ENCODE measurements around the gene C6orf47. TPM values are rescaled to one million over a fixed set of nuclear protein-coding genes. Genes with fewer than 3 reads are reported as not detected.

The C6orf47 gene
- total and polyA plus RNA-seq, 10 of the 15 experiments (the other 5 are each of a cell fraction or from before 2014, with no cell fraction given) = 0.16 to 20.4 (median 17.3) TPM; not detected in 1

GRCh38 chr6:31665501-31666336, 5.1 kb upstream of the C6orf47 start, which contains the start of gene CSNK2B (continued):
- TF ChIP-seq, protein P1, sequence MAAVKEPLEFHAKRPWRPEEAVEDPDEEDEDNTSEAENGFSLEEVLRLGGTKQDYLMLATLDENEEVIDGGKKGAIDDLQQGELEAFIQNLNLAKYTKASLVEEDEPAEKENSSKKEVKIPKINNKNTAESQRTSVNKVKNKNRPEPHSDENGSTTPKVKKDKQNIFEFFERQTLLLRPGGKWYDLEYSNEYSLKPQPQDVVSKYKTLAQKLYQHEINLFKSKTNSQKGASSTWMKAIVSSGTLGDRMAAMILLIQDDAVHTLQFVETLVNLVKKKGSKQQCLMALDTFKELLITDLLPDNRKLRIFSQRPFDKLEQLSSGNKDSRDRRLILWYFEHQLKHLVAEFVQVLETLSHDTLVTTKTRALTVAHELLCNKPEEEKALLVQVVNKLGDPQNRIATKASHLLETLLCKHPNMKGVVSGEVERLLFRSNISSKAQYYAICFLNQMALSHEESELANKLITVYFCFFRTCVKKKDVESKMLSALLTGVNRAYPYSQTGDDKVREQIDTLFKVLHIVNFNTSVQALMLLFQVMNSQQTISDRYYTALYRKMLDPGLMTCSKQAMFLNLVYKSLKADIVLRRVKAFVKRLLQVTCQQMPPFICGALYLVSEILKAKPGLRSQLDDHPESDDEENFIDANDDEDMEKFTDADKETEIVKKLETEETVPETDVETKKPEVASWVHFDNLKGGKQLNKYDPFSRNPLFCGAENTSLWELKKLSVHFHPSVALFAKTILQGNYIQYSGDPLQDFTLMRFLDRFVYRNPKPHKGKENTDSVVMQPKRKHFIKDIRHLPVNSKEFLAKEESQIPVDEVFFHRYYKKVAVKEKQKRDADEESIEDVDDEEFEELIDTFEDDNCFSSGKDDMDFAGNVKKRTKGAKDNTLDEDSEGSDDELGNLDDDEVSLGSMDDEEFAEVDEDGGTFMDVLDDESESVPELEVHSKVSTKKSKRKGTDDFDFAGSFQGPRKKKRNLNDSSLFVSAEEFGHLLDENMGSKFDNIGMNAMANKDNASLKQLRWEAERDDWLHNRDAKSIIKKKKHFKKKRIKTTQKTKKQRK (IDR thresholded peaks at IDR 0.05; ENCODE audit: low read depth, low read length) = no peak
- 0 out of 2 replicates have a peak, but pooled peaks have one; percentile 28 for TF ChIP-seq NFYB (IDR thresholded peaks at IDR 0.05; ENCODE audit: insufficient read depth, low read depth, low read length)
- TF ChIP-seq IRF4 (IDR thresholded peaks at IDR 0.05; ENCODE audit: low read depth, low read length) = no peak
- no peak for TF ChIP-seq RAD21 (IDR thresholded peaks at IDR 0.05; ENCODE audit: insufficient read depth, low read depth, low read length)
- no peak for TF ChIP-seq EED (IDR thresholded peaks at IDR 0.05; ENCODE audit: low read depth)
- TF ChIP-seq HDAC6 (IDR thresholded peaks at IDR 0.05; ENCODE audit: unreplicated experiment) = no peak
- TF ChIP-seq REST (IDR thresholded peaks at IDR 0.05; ENCODE audit: low read depth, low read length) = no peak
- TF ChIP-seq NRF1 (conservative IDR thresholded peaks at IDR 0.05; ENCODE audit: low read depth, low read length) = peak; percentile 40
- TF ChIP-seq MTA3 (IDR thresholded peaks at IDR 0.05; ENCODE audit: borderline replicate concordance, low read length) = no peak
- TF ChIP-seq BRCA1 (IDR thresholded peaks at IDR 0.05; ENCODE audit: low read depth, low read length) = no peak
- TF ChIP-seq ZNF384 (IDR thresholded peaks at IDR 0.05; ENCODE audit: borderline replicate concordance, low read depth, low read length) = no peak
- TF ChIP-seq FOXK2 (IDR thresholded peaks at IDR 0.05) = no peak
- TF ChIP-seq PML (IDR thresholded peaks at IDR 0.05; ENCODE audit: low read length) = peak; percentile 61
- no peak for TF ChIP-seq DPF2 (IDR thresholded peaks at IDR 0.05)
- peak; percentile 87 for TF ChIP-seq MTA2 (IDR thresholded peaks at IDR 0.05; ENCODE audit: low read depth)
- peak; percentile 72 for TF ChIP-seq PKNOX1 (IDR thresholded peaks at IDR 0.05)
- no peak for TF ChIP-seq ZBTB4 (CRISPR knock-in tag; IDR thresholded peaks at IDR 0.05)
- no peak for TF ChIP-seq NFXL1 (IDR thresholded peaks at IDR 0.05; ENCODE audit: borderline replicate concordance)
- 0 out of 2 replicates have a peak, but pooled peaks have one; percentile 40 for TF ChIP-seq CHD1 (IDR thresholded peaks at IDR 0.05; ENCODE audit: low read depth, low read length)
